Measurements from ENCODE around the gene MFSD6.

MFSD6 gene

GRCh38 chr2:190440113-190440512, 32.0 kb downstream of the MFSD6 start:
- DNase-seq, result no peak

- DNase-seq, result no peak
These were observed 33.4 kb downstream of the MFSD6 start for GRCh38 chr2:190441564-190441963.

GRCh38 chr2:190443055-190443454, 34.9 kb downstream of the MFSD6 start:
- DNase-seq, result no peak

- no peak for DNase-seq
These were observed 35.8 kb downstream of the MFSD6 start for GRCh38 chr2:190443778-190444481.

- DNase-seq, result no peak
These were observed 36.8 kb downstream of the MFSD6 start for GRCh38 chr2:190444976-190445375.

- DNase-seq, result no peak
These were observed 38.0 kb downstream of the MFSD6 start for GRCh38 chr2:190446193-190446592.

- DNase-seq, result no peak
These were observed 38.8 kb downstream of the MFSD6 start for GRCh38 chr2:190446750-190447516.

- no peak for DNase-seq
These were observed 39.6 kb downstream of the MFSD6 start for GRCh38 chr2:190447766-190448165.

- no peak for DNase-seq
These were observed 41.8 kb downstream of the MFSD6 start for GRCh38 chr2:190449925-190450324.

GRCh38 chr2:190450363-190450762, 42.2 kb downstream of the MFSD6 start:
- no peak for DNase-seq

GRCh38 chr2:190451561-190452176, 43.5 kb downstream of the MFSD6 start:
- DNase-seq, result no peak

GRCh38 chr2:190452433-190452832, 44.3 kb downstream of the MFSD6 start:
- no peak for DNase-seq

- DNase-seq, result no peak
These were observed 46.6 kb downstream of the MFSD6 start for GRCh38 chr2:190454795-190455194.

- no peak for DNase-seq
These were observed 47.4 kb downstream of the MFSD6 start for GRCh38 chr2:190455358-190456095.

- DNase-seq, result no peak
These were observed 48.7 kb downstream of the MFSD6 start for GRCh38 chr2:190456833-190457232.

- DNase-seq, result no peak
These were observed 49.1 kb downstream of the MFSD6 start for GRCh38 chr2:190457256-190457655.

- DNase-seq, result no peak
These were observed 50.4 kb downstream of the MFSD6 start for GRCh38 chr2:190458352-190459107.

GRCh38 chr2:190459881-190460280, 51.7 kb downstream of the MFSD6 start:
- DNase-seq, result no peak

GRCh38 chr2:190460487-190460886, 52.3 kb downstream of the MFSD6 start:
- no peak for DNase-seq

- no peak for DNase-seq
These were observed 54.0 kb downstream of the MFSD6 start for GRCh38 chr2:190462181-190462580.

- DNase-seq, result no peak
These were observed 54.5 kb downstream of the MFSD6 start for GRCh38 chr2:190462611-190463010.

- no peak for DNase-seq
These were observed 56.9 kb downstream of the MFSD6 start for GRCh38 chr2:190465060-190465459.

Measured in stimulated activated naive CD4-positive, alpha-beta T cell (primary cell).